IPS DF 4.7 (cell line): Measurements from ENCODE around the gene FRMD8.
"Not testable (repeated sequence)": the region's sequence is repeated elsewhere in the genome, so short reads cannot be mapped to it uniquely, and the experiment has no call there.

Experiments used
- DNase-seq: peaks from one replicate; pipeline ENCODE4 v3.0.0-alpha.2; 2013; ENCODE audit warnings: low spot score; ENCODE audit errors: extremely low read depth

Gene FRMD8

DNA sequence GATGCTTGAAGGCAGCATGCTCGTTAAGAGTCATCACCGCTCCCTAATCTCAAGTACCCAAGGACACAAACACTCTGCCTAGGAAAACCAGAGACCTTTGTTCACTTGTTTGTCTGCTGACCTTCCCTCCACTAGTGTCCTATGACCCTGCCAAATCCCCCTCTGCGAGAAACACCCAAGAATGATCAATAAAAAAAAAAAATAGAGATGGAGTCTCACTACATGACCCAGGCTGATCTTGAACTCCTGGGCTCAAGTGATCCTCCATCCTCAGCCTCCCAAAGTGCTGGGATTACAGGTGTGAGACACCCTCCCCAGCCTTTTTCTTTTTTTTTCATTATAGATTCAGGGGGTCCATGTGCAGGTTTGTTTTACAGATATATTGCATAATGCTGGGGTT lies 65.8 kb downstream of the FRMD8 start:
- DNase-seq = not testable (repeated sequence)

DNA sequence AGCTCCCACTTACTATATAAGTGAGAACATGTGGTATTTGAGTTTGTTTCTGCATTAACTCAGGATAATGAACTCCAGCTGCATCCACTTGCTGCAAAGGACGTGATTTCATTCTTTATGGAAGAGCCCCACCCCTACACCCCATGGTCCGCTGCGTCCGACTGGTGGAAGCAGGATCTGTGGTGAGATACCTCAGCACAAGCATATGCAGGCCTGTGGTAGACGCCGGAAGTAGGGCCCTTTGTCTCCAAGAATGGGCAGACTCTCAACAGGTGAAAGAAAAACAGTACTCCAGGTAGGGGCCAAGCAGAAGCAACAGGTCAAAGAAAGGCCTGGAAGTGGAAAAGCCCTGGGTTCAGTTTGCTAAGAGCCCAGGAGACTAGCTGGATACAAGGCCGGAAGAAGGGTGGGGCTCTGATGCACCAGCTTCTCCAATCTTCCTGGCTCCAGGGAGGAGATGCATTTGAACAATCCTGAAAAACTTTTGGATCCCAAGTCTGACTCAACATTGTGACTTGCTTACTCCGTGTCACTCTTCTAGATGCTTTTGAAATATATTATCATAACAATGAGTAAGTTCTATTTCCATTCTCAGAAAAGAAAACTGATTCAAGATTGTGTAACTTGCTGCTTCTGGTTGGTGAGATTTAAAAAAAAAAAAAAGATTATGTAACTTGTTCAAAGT lies 66.5 kb downstream of the FRMD8 start:
- DNase-seq = no peak

DNA sequence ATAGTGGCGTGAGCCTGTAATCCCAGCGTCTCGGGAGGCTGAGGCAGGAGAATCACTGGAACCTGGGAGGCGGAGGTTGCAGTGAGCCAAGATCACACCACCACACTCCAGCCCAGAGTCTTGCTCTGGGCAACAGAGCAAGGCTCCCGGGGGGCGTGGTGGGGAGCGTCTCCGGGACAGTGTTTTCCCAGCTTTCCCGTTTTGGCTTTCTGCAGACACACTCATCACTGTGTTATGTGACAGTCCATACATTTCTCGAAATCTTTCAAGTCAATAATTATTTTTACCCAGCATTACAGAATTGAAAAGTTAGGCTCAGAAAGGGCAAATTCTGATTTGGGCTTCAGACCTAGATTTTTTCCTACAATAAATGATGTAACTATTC lies 67.9 kb downstream of the FRMD8 start:
- DNase-seq = no peak

DNA sequence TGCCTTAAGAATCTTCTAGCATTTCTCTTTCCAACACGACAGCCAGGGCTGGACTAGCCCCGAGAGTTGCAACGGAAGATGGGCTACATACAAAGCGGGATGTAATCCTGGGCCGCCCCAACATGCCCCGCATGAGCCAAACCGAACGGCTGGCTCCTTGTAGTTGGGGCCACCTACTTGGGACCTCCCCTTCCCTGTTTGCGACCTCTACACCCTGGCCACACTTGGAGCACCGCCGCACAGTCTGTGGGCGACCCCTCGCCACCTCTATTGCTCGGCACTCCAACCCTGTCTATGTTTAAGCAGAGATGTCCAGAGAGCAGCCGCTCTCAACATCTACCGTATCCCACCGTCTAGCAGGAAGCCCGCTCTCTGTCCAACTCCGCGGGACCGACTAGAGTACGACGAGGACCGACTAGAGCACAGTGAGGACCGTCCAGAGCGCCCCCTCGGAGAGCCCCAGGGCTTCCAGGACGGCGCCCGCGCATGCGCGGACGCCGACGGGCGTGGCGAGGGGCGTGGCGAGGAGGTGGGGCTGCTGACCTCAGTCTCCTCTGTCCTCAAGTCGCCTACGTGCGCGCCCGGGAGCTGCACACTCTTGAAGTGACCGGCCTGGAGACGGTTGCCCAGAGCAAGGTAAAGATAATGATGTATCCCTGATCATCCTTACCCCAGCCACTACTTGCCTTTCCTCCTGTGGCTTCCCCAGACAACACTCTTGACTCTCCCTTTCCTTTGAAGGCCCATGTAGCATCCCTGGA lies 68.4 kb downstream of the FRMD8 start:
- DNase-seq = no peak

- DNase-seq = no peak
Measured at GRCh38 chr11:65456418-65456817, 70.0 kb downstream of the FRMD8 start.

- DNase-seq = no peak
Measured at GRCh38 chr11:65459552-65459951, 73.1 kb downstream of the FRMD8 start.
